Measurements from ENCODE around the gene CCBE1. TPM values are rescaled to one million over a fixed set of nuclear protein-coding genes. Genes with fewer than 3 reads are reported as not detected.

Gene CCBE1
- total RNA-seq, 2 experiments from 2014 or later: not detected

- ATAC-seq (no peak), DNase-seq (no peak)
- peaks cover 18% of the 10 kb centered on the region for H3K27me3 Mint-ChIP-seq
- H3K27ac Mint-ChIP-seq: no peak overlapping the region
- no peaks in the 10 kb centered on the region for H3K36me3 Mint-ChIP-seq (ENCODE audit: low read depth)
- H3K9me3 Mint-ChIP-seq: no peaks in the 10 kb centered on the region
- TF ChIP-seq CTCF (IDR thresholded peaks at IDR 0.05): no peak
- H3K4me1 Mint-ChIP-seq (ENCODE audit: low read depth): no peaks in the 10 kb centered on the region
- POLR2A ChIA-PET: no interaction called here
- no peak overlapping the region for H3K4me3 Mint-ChIP-seq
- CTCF ChIA-PET: no interaction called here
- intact Hi-C loops (cut with micrococcal nuclease): no loop called here
Observed at GRCh38 chr18:59514203-59514602, 183.0 kb downstream of the CCBE1 start.

GRCh38 chr18:59512025-59512755 is 185.0 kb downstream of the CCBE1 start:
- Mint-ChIP-seq H3K36me3 (ENCODE audit: low read depth) (no peaks in the 10 kb centered on the region), H3K27me3 (peaks cover 17% of the 10 kb centered on the region), H3K4me1 (ENCODE audit: low read depth) (no peaks in the 10 kb centered on the region), H3K27ac (no peak overlapping the region), H3K4me3 (no peak overlapping the region), H3K9me3 (no peaks in the 10 kb centered on the region)
- intact Hi-C loops (cut with micrococcal nuclease): no loop called here
- POLR2A ChIA-PET: no interaction called here
- TF ChIP-seq CTCF (IDR thresholded peaks at IDR 0.05): no peak
- no peak for DNase-seq
- no peak for ATAC-seq
- CTCF ChIA-PET: interaction anchor here (1.0 kb wide), 1 partner anchor 10 kb away, joined by 3 read pairs; no protein-coding TSS in a partner anchor

- Mint-ChIP-seq H3K27ac (no peak overlapping the region), H3K9me3 (no peaks in the 10 kb centered on the region), H3K4me3 (no peak overlapping the region), H3K27me3 (peaks cover 21% of the 10 kb centered on the region), H3K4me1 (ENCODE audit: low read depth) (no peaks in the 10 kb centered on the region), H3K36me3 (ENCODE audit: low read depth) (no peaks in the 10 kb centered on the region)
- ChIA-PET POLR2A (interaction anchor here (0.6 kb wide), 1 partner anchor 186 kb away, joined by 3 read pairs; no protein-coding TSS in a partner anchor), CTCF (no interaction called here)
- DNase-seq: no peak
- ATAC-seq: no peak
- intact Hi-C loops (cut with micrococcal nuclease): no loop called here
- TF ChIP-seq CTCF (IDR thresholded peaks at IDR 0.05): no peak
Observed at GRCh38 chr18:59509481-59510442, 187.5 kb downstream of the CCBE1 start.

- intact Hi-C loops (cut with micrococcal nuclease): no loop called here
- POLR2A ChIA-PET: no interaction called here
- TF ChIP-seq CTCF (IDR thresholded peaks at IDR 0.05): no peak
- Mint-ChIP-seq H3K27ac (no peak overlapping the region), H3K4me1 (ENCODE audit: low read depth) (no peaks in the 10 kb centered on the region), H3K36me3 (ENCODE audit: low read depth) (no peaks in the 10 kb centered on the region), H3K9me3 (no peaks in the 10 kb centered on the region), H3K27me3 (peaks cover 11% of the 10 kb centered on the region), H3K4me3 (no peak overlapping the region)
- DNase-seq: no peak
- CTCF ChIA-PET: no interaction called here
- no peak for ATAC-seq
Observed at GRCh38 chr18:59505356-59505755, 191.9 kb downstream of the CCBE1 start.

Data from activated CD8-positive, alpha-beta T cell treated with anti-CD3 and anti-CD28 coated beads for 36 hours (primary cell).